ENCODE measurements around the gene ARMCX5.

- no peak for TF ChIP-seq SP1 (IDR thresholded peaks at IDR 0.05; ENCODE audit: low read depth, low read length)
- no peak for TF ChIP-seq POLR2AphosphoS5 (IDR thresholded peaks at IDR 0.05; ENCODE audit: low read depth, low read length)
- no peak for TF ChIP-seq MAFK (IDR thresholded peaks at IDR 0.05; ENCODE audit: low read depth, low read length)
- TF ChIP-seq NRF1 (IDR thresholded peaks at IDR 0.05; ENCODE audit: low read depth, low read length): no peak
- TF ChIP-seq USF2 (IDR thresholded peaks at IDR 0.05; ENCODE audit: low read length): no peak
- no peak for TF ChIP-seq CTCF (IDR thresholded peaks at IDR 0.05; ENCODE audit: control extremely low read depth in 1 of 3, insufficient read depth in 1 of 3, low read depth in 1 of 3, low read length in 3 of 3)
- no peak for TF ChIP-seq CREB1 (IDR thresholded peaks at IDR 0.05)
- no peak for TF ChIP-seq FOSL1 (IDR thresholded peaks at IDR 0.05; ENCODE audit: insufficient read depth, low read depth, low read length)
- no peak for TF ChIP-seq POLR2A (IDR thresholded peaks at IDR 0.05; ENCODE audit: control extremely low read depth in 1 of 2, low read depth in 2 of 2, low read length in 2 of 2)
- TF ChIP-seq SP2 (IDR thresholded peaks at IDR 0.05; ENCODE audit: low read length): no peak
- no peak for TF ChIP-seq EZH2 (IDR thresholded peaks at IDR 0.05; ENCODE audit: low read depth, low read length, severe bottlenecking)
- TF ChIP-seq BCL11A (IDR thresholded peaks at IDR 0.05; ENCODE audit: low read depth in 2 of 2, low read length in 2 of 2): no peak
- TF ChIP-seq RFX5 (IDR thresholded peaks at IDR 0.05; ENCODE audit: borderline replicate concordance, low read depth, low read length): no peak
Measured at GRCh38 chrX:102606115-102606514, 6.8 kb downstream of the ARMCX5 start.

Data from H1 (cell line).